Gastroesophageal sphincter (tissue), 4 donors: ENCODE measurements around the gene TOM1L2. TPM values are rescaled to one million over a fixed set of nuclear protein-coding genes. Genes with fewer than 3 reads are reported as not detected.

Source experiments
- ATAC-seq: fragments of 150-250 bp; one replicate; pipeline ENCODE4 v1.9.1; 2016; ENCODE audit warnings: mild to moderate bottlenecking, moderate library complexity
- H3K27ac ChIP-seq, 4 donors: fragments of 200-600 bp; sonication (generic) in 3 of 4; 1 replicate in 3 of 4; 2 replicates in 1 of 4; pipeline ENCODE4 v1.5.1; 2016 to 2019
- H3K27me3 ChIP-seq: fragments of 200-600 bp; sonication (generic); one replicate; pipeline ENCODE4 v1.5.1; 2019
- H3K36me3 ChIP-seq, 2 donors: fragments of 200-600 bp; sonication (generic); one replicate each; pipeline ENCODE4 v1.5.1; 2019; ENCODE audit warnings: control low read depth in 1 of 2
- H3K4me1 ChIP-seq, 3 donors: fragments of 200-600 bp; sonication (generic); 1 replicate in 2 of 3; 2 replicates in 1 of 3; pipeline ENCODE4 v1.5.1; 2016 to 2019; ENCODE audit warnings: control low read depth in 2 of 3
- H3K4me3 ChIP-seq, 2 donors: fragments of 200-600 bp; sonication (generic); one replicate each; pipeline ENCODE4 v1.5.1; 2019; ENCODE audit warnings: mild to moderate bottlenecking in 1 of 2, moderate library complexity in 1 of 2
- H3K9me3 ChIP-seq, 3 donors: fragments of 200-600 bp; sonication (generic); one replicate each; pipeline ENCODE4 v1.5.1; 2017 to 2019; ENCODE audit warnings: control low read depth in 2 of 3
- CTCF ChIP-seq, 4 experiments: fragments of 200-600 bp in 2 of 4; fragments of 450-650 bp in 2 of 4; sonication (generic) in 1 of 4; IDR thresholded peaks; one replicate each; pipeline ENCODE4 v1.5.1; 2017 to 2019; ENCODE audit warnings: antibody characterized with exemption in 4 of 4, mild to moderate bottlenecking in 2 of 4, moderate library complexity in 2 of 4
- EP300 ChIP-seq: sonication (generic); formaldehyde crosslinking; IDR thresholded peaks from one replicate; pipeline ENCODE4 v1.6.1; 2017; ENCODE audit warnings: antibody characterized with exemption, mild to moderate bottlenecking
- POLR2A ChIP-seq, 2 donors: fragments of 450-650 bp; IDR thresholded peaks; one replicate each; pipeline ENCODE4 v1.6.1; 2017; ENCODE audit warnings: antibody characterized with exemption in 2 of 2, mild to moderate bottlenecking in 2 of 2, moderate library complexity in 1 of 2
- POLR2AphosphoS5 ChIP-seq: sonication (generic); formaldehyde crosslinking; IDR thresholded peaks from one replicate; pipeline ENCODE4 v1.6.1; 2017; ENCODE audit warnings: antibody characterized with exemption
- WGBS, 2 donors: methylation state at CpG; one replicate each; pipeline ENCODE4 v1.1.5; 2018; ENCODE audit warnings: low coverage in 1 of 2; 5-methylcytosine and 5-hydroxymethylcytosine counted together
- total RNA-seq, 4 donors: library from RNA; depleted of rRNA; stranded (reverse); fragments of >200 nt; gene quantifications; one replicate each; pipeline ENCODE4 v1.1.0, GENCODE V29; 2016

TOM1L2 gene
- 10 to 100 TPM; 49.6 to 88.9 (median 74.8) TPM for total RNA-seq

GRCh38 chr17:17972126-17972951 is at the start of gene TOM1L2, which contains the start of gene DRC3:
TOM1L2 (minus strand) TSS chr17:17972400; CDS start chr17:17972313, 87 bp downstream.
DRC3 (plus strand) TSS chr17:17972862; CDS start chr17:17977599, 4,737 bp downstream.
- Histone ChIP-seq H3K9me3 (no peaks in the 10 kb centered on the region), H3K27ac (peak within 1 kb of the TSS; percentile 84 to 98 (median 94)), H3K27me3 (no peaks in the 10 kb centered on the region), H3K4me1 (peaks cover 2 to 53% (median 13%) of the 10 kb centered on the region in 3 donors), H3K36me3 (no peaks in the 10 kb centered on the region), H3K4me3 (peak within 1 kb of the TSS; percentile 64 to 75)
- peak; percentile 98 for ATAC-seq
- TF ChIP-seq EP300: no peak
- TF ChIP-seq POLR2AphosphoS5: peak; percentile 86
- TF ChIP-seq CTCF (IDR thresholded peaks at IDR 0.05): peak in 3 of 4 experiments; percentile 25 to 43 (median 26)
- peak; percentile 78 to 81 for TF ChIP-seq POLR2A (IDR thresholded peaks at IDR 0.05)
- WGBS, 2 donors: 0% methylated on average over 13 of the region's 59 CpGs; no CpG with 5 or more reads in 1 of the 2 donors

GRCh38 chr17:18021372-18021771 is 49.2 kb upstream of the TOM1L2 start:
- peaks cover 0 to 71% of the 10 kb centered on the region in 2 donors for H3K36me3 ChIP-seq
- H3K27ac ChIP-seq: no peak overlapping the region
- no peaks in the 10 kb centered on the region for H3K27me3 ChIP-seq
- ATAC-seq: no peak
- H3K4me1 ChIP-seq: peaks cover 0 to 6% (median 0%) of the 10 kb centered on the region in 3 donors
- TF ChIP-seq POLR2A (IDR thresholded peaks at IDR 0.05) (no peak), CTCF (IDR thresholded peaks at IDR 0.05) (no peak), EP300 (no peak), POLR2AphosphoS5 (no peak)
- no peaks in the 10 kb centered on the region for H3K9me3 ChIP-seq
- no CpG with 5 or more reads among the region's 5 CpGs for WGBS, 2 donors
- H3K4me3 ChIP-seq: no peak overlapping the region

- no peak for ATAC-seq
- Histone ChIP-seq H3K27ac (no peak overlapping the region), H3K27me3 (no peaks in the 10 kb centered on the region), H3K9me3 (no peaks in the 10 kb centered on the region), H3K4me3 (no peak overlapping the region), H3K36me3 (peaks cover 0 to 71% of the 10 kb centered on the region in 2 donors), H3K4me1 (peaks cover 0 to 6% (median 0%) of the 10 kb centered on the region in 3 donors)
- TF ChIP-seq POLR2A (IDR thresholded peaks at IDR 0.05): no peak
- no peak for TF ChIP-seq CTCF (IDR thresholded peaks at IDR 0.05)
- TF ChIP-seq POLR2AphosphoS5: no peak
- TF ChIP-seq EP300: no peak
- 80% methylated on average over 1 of the region's 6 CpGs; no CpG with 5 or more reads in 1 of the 2 donors for WGBS, 2 donors
Measured at GRCh38 chr17:18020971-18021370, 48.8 kb upstream of the TOM1L2 start.

GRCh38 chr17:18019838-18020154 is 47.6 kb upstream of the TOM1L2 start:
- Histone ChIP-seq H3K36me3 (peaks cover 0 to 71% of the 10 kb centered on the region in 2 donors), H3K27me3 (no peaks in the 10 kb centered on the region), H3K27ac (no peak overlapping the region), H3K4me1 (peaks cover 0 to 6% (median 0%) of the 10 kb centered on the region in 3 donors), H3K9me3 (no peaks in the 10 kb centered on the region), H3K4me3 (no peak overlapping the region)
- TF ChIP-seq CTCF (IDR thresholded peaks at IDR 0.05) (no peak), POLR2AphosphoS5 (no peak), POLR2A (IDR thresholded peaks at IDR 0.05) (no peak), EP300 (no peak)
- ATAC-seq: no peak
- WGBS, 2 donors: 59 to 89% methylated on average over 1 to 2 of the region's 2 CpGs
